ENCODE data around the gene FSHR.

FSHR gene

GRCh38 chr2:49153252-49153651 is 1.1 kb downstream of the FSHR start:
- no peak overlapping the region for H3K27ac Mint-ChIP-seq
- no peaks in the 10 kb centered on the region for H3K4me1 Mint-ChIP-seq (ENCODE audit: low read depth)
- no peak overlapping the region for H3K4me3 Mint-ChIP-seq
- H3K36me3 Mint-ChIP-seq (ENCODE audit: low read depth): no peaks in the 10 kb centered on the region
- intact Hi-C loops (cut with micrococcal nuclease): no loop called here
- H3K27me3 Mint-ChIP-seq: no peaks in the 10 kb centered on the region
- no peaks in the 10 kb centered on the region for H3K9me3 Mint-ChIP-seq

- Mint-ChIP-seq H3K27ac (no peak overlapping the region), H3K36me3 (ENCODE audit: low read depth) (no peaks in the 10 kb centered on the region), H3K9me3 (no peaks in the 10 kb centered on the region), H3K4me1 (ENCODE audit: low read depth) (no peaks in the 10 kb centered on the region), H3K4me3 (no peak overlapping the region), H3K27me3 (no peaks in the 10 kb centered on the region)
- intact Hi-C loops (cut with micrococcal nuclease): no loop called here
Observed at GRCh38 chr2:49152824-49153223, 1.5 kb downstream of the FSHR start.

GRCh38 chr2:49146401-49146800 is 7.9 kb downstream of the FSHR start:
- H3K4me3 Mint-ChIP-seq: no peak overlapping the region
- H3K9me3 Mint-ChIP-seq: no peaks in the 10 kb centered on the region
- H3K4me1 Mint-ChIP-seq (ENCODE audit: low read depth): no peaks in the 10 kb centered on the region
- no peak overlapping the region for H3K27ac Mint-ChIP-seq
- intact Hi-C loops (cut with micrococcal nuclease): no loop called here
- H3K27me3 Mint-ChIP-seq: no peaks in the 10 kb centered on the region
- H3K36me3 Mint-ChIP-seq (ENCODE audit: low read depth): no peaks in the 10 kb centered on the region

DNA sequence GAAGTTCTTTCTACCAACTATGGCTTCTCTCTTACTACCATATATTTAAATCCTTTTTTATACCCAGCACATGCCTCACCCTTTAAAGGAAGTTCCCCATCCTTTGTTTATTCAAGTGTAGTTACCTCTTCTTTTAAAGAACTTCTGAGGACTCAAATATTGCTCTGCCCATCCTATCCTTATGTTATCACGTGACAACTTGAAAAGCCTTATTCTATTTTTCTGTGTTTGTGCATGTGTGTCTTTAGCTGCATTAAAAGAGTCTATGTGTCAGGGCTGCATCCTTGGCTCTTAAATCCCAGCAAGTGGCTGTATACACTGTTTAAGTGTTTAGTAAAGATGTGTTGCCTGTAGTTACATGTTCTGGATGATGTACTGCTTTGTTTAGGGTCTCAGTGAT is 22.5 kb downstream of the FSHR start:
- peaks cover 35% of the 10 kb centered on the region for H3K9me3 Mint-ChIP-seq
- no peaks in the 10 kb centered on the region for H3K36me3 Mint-ChIP-seq (ENCODE audit: low read depth)
- intact Hi-C loops (cut with micrococcal nuclease): no loop called here
- no peaks in the 10 kb centered on the region for H3K27me3 Mint-ChIP-seq
- H3K4me1 Mint-ChIP-seq (ENCODE audit: low read depth): no peaks in the 10 kb centered on the region
- no peak overlapping the region for H3K27ac Mint-ChIP-seq
- no peak overlapping the region for H3K4me3 Mint-ChIP-seq

DNA sequence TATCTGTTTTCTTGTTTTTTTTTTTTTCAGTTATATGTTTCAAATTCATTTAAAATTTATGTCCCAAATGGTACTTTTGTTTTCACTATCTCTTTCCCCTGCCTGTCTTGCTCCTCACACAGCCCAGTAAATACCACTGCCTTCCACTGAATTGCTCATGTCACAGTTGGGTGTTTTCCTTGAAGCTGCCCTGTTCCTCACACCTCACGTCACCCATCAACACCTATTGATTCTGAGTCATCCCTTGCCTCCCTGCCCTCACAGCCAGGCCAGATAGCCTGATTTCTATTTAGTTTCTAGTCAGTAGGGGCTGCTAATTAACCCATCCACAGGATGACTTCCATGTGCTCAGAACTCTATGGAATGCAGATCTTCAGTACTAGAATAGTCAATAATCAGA is 25.3 kb downstream of the FSHR start:
- intact Hi-C loops (cut with micrococcal nuclease): no loop called here
- Mint-ChIP-seq H3K4me3 (no peak overlapping the region), H3K9me3 (peaks cover 41% of the 10 kb centered on the region), H3K4me1 (ENCODE audit: low read depth) (no peaks in the 10 kb centered on the region), H3K27me3 (no peaks in the 10 kb centered on the region), H3K27ac (no peak overlapping the region), H3K36me3 (ENCODE audit: low read depth) (no peaks in the 10 kb centered on the region)

GRCh38 chr2:49123600-49123999 is 30.7 kb downstream of the FSHR start:
- Mint-ChIP-seq H3K4me3 (no peak overlapping the region), H3K9me3 (peaks cover 14% of the 10 kb centered on the region), H3K27me3 (no peaks in the 10 kb centered on the region), H3K27ac (no peak overlapping the region), H3K4me1 (ENCODE audit: low read depth) (no peaks in the 10 kb centered on the region), H3K36me3 (ENCODE audit: low read depth) (no peaks in the 10 kb centered on the region)
- intact Hi-C loops (cut with micrococcal nuclease): no loop called here

DNA sequence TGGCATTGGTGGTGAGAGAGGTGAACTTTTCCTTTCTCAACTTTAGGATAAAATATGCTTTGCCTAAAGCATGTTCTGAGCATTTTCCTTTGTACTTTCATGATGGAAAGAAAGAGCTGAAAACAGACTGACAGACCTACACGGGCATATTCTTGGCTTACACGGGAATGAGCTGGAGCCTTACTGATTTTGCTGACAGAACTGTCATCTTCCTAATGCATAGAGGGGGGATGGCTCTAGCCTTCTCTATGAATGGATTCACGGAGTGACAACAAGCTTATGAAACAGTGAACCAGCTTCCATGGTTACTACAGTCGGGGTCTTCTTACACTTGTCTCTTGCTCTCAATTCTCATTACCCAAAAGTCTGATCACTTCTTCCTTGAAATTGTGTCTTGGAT is 32.2 kb downstream of the FSHR start:
- H3K27me3 Mint-ChIP-seq: no peaks in the 10 kb centered on the region
- intact Hi-C loops (cut with micrococcal nuclease): no loop called here
- no peak overlapping the region for H3K27ac Mint-ChIP-seq
- no peaks in the 10 kb centered on the region for H3K4me1 Mint-ChIP-seq (ENCODE audit: low read depth)
- H3K36me3 Mint-ChIP-seq (ENCODE audit: low read depth): no peaks in the 10 kb centered on the region
- no peak overlapping the region for H3K4me3 Mint-ChIP-seq
- H3K9me3 Mint-ChIP-seq: peaks cover 7% of the 10 kb centered on the region

GRCh38 chr2:49113046-49113445 is 41.3 kb downstream of the FSHR start:
- H3K27me3 Mint-ChIP-seq: no peaks in the 10 kb centered on the region
- H3K4me1 Mint-ChIP-seq (ENCODE audit: low read depth): no peaks in the 10 kb centered on the region
- intact Hi-C loops (cut with micrococcal nuclease): no loop called here
- no peaks in the 10 kb centered on the region for H3K36me3 Mint-ChIP-seq (ENCODE audit: low read depth)
- no peak overlapping the region for H3K27ac Mint-ChIP-seq
- H3K4me3 Mint-ChIP-seq: no peak overlapping the region
- no peaks in the 10 kb centered on the region for H3K9me3 Mint-ChIP-seq

DNA sequence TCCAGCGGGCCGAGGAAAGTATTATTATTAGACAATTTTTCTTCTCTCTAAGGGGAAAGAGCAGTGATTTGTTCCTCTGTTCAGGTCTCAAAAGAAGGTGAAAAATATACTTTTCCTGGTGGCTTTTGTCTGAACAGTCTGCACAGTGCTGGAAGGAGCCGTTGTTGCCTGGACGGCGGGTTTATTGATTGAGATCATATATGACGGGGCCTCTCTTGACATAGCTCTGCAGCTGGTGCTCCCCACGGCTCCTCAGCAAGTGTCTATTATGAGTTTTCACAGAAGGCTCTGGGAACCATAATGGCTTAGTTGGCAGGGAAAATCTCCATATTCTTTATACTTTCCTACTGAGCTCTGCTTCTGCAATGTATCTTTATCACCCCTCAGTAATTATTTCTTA is 42.9 kb downstream of the FSHR start:
- H3K27me3 Mint-ChIP-seq: no peaks in the 10 kb centered on the region
- no peaks in the 10 kb centered on the region for H3K9me3 Mint-ChIP-seq
- no peak overlapping the region for H3K27ac Mint-ChIP-seq
- intact Hi-C loops (cut with micrococcal nuclease): no loop called here
- H3K4me3 Mint-ChIP-seq: no peak overlapping the region
- H3K36me3 Mint-ChIP-seq (ENCODE audit: low read depth): no peaks in the 10 kb centered on the region
- H3K4me1 Mint-ChIP-seq (ENCODE audit: low read depth): no peaks in the 10 kb centered on the region

DNA sequence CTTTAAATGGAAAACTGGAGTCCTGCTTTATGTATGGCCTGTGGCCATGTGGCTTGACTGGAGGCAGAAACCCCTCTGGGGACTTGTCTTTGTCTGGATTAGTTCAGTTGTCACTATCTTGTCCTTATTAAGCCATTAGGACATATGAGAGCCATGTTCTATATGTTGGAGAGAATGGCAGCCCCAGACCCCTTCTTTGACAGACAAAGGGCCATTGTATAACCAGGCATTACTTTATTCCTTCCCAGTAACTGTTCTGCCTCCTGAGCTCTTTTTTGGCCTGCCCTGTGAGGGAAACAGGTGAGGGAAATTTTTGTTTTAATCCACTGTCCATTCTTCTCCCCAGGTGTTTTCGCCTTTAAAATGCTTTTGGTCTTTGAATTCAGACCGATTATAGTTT is 43.3 kb downstream of the FSHR start:
- no peaks in the 10 kb centered on the region for H3K36me3 Mint-ChIP-seq (ENCODE audit: low read depth)
- intact Hi-C loops (cut with micrococcal nuclease): no loop called here
- H3K9me3 Mint-ChIP-seq: no peaks in the 10 kb centered on the region
- no peaks in the 10 kb centered on the region for H3K4me1 Mint-ChIP-seq (ENCODE audit: low read depth)
- no peak overlapping the region for H3K4me3 Mint-ChIP-seq
- no peak overlapping the region for H3K27ac Mint-ChIP-seq
- H3K27me3 Mint-ChIP-seq: no peaks in the 10 kb centered on the region

DNA sequence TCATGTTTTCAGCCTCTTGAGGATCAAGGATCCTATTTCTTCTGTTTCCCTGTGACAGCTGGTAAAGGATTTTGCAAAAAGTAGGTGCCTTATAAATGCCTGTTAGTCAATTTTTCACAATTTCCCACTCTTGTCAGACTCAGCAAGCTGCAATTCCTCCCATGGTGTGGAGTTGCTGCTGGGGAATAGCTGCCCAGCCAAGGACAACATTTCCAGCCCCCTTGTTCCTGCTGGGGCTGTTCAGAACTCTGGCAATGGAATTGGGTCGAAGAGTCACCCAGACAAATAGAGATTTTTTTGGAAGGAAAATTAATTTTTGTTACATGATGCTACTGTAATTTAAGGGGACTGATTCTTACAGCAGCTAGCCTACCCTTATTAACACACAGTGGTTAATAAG is 43.7 kb downstream of the FSHR start:
- Mint-ChIP-seq H3K4me3 (no peak overlapping the region), H3K27me3 (no peaks in the 10 kb centered on the region), H3K27ac (no peak overlapping the region), H3K36me3 (ENCODE audit: low read depth) (no peaks in the 10 kb centered on the region), H3K9me3 (no peaks in the 10 kb centered on the region), H3K4me1 (ENCODE audit: low read depth) (no peaks in the 10 kb centered on the region)
- intact Hi-C loops (cut with micrococcal nuclease): no loop called here

DNA sequence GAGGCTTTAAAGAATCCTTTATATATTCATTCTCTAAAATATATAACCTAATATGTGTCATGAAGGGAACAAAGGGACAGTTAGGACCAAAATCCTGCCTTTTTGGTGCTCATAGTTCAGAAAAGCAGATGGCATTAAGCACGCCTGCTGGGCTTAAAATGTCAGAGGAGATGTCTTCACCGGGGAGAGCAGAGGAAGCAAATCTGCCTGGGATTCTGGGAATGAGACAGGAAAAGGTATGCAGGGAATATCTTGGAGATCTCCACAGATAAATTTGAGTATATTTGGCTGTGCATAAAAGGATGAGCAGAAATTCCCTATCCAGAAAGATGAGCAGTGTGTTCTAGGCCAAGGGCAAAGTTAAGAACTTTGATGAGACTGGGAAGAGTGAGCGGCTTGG is 45.5 kb downstream of the FSHR start:
- H3K9me3 Mint-ChIP-seq: no peaks in the 10 kb centered on the region
- intact Hi-C loops (cut with micrococcal nuclease): no loop called here
- no peaks in the 10 kb centered on the region for H3K27me3 Mint-ChIP-seq
- H3K36me3 Mint-ChIP-seq (ENCODE audit: low read depth): no peaks in the 10 kb centered on the region
- no peaks in the 10 kb centered on the region for H3K4me1 Mint-ChIP-seq (ENCODE audit: low read depth)
- H3K4me3 Mint-ChIP-seq: no peak overlapping the region
- H3K27ac Mint-ChIP-seq: no peak overlapping the region

DNA sequence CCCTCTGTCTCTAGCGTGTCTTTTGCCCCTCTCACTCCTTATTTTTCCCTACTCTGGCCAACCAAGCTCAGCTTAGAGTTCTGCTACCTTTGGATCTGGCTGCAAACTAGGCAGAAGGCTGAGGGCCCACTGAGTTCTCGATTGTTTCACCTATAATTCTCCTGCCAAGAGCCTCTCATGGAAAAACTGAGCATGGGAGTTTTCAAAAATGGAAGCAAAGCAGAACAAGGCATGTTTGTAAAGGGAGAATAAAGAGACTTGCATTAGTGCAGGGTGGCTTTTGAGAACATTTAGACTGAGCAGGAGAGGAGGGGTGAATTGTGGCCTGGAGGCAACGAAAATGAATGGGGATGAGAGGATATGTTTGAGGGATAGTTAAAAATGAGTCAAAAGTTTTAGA is 45.9 kb downstream of the FSHR start:
- no peaks in the 10 kb centered on the region for H3K36me3 Mint-ChIP-seq (ENCODE audit: low read depth)
- no peak overlapping the region for H3K4me3 Mint-ChIP-seq
- intact Hi-C loops (cut with micrococcal nuclease): no loop called here
- no peak overlapping the region for H3K27ac Mint-ChIP-seq
- no peaks in the 10 kb centered on the region for H3K27me3 Mint-ChIP-seq
- H3K9me3 Mint-ChIP-seq: no peaks in the 10 kb centered on the region
- no peaks in the 10 kb centered on the region for H3K4me1 Mint-ChIP-seq (ENCODE audit: low read depth)

- intact Hi-C loops (cut with micrococcal nuclease): no loop called here
Observed at GRCh38 chr2:49105506-49105905, 48.8 kb downstream of the FSHR start.

GRCh38 chr2:49102146-49102545 is 52.2 kb downstream of the FSHR start:
- no peaks in the 10 kb centered on the region for H3K27me3 Mint-ChIP-seq
- peaks cover 14% of the 10 kb centered on the region for H3K9me3 Mint-ChIP-seq
- intact Hi-C loops (cut with micrococcal nuclease): no loop called here
- H3K4me3 Mint-ChIP-seq: no peak overlapping the region
- no peaks in the 10 kb centered on the region for H3K4me1 Mint-ChIP-seq (ENCODE audit: low read depth)
- no peaks in the 10 kb centered on the region for H3K36me3 Mint-ChIP-seq (ENCODE audit: low read depth)
- H3K27ac Mint-ChIP-seq: no peak overlapping the region

More at GRCh38 chr2:49105506-49105905, 48.8 kb downstream of the FSHR start:
- no peaks in the 10 kb centered on the region for H3K4me1 Mint-ChIP-seq (ENCODE audit: low read depth)
- no peaks in the 10 kb centered on the region for H3K36me3 Mint-ChIP-seq (ENCODE audit: low read depth)
- H3K9me3 Mint-ChIP-seq: peaks cover 14% of the 10 kb centered on the region
- H3K4me3 Mint-ChIP-seq: no peak overlapping the region
- H3K27me3 Mint-ChIP-seq: no peaks in the 10 kb centered on the region
- H3K27ac Mint-ChIP-seq: no peak overlapping the region

DNA sequence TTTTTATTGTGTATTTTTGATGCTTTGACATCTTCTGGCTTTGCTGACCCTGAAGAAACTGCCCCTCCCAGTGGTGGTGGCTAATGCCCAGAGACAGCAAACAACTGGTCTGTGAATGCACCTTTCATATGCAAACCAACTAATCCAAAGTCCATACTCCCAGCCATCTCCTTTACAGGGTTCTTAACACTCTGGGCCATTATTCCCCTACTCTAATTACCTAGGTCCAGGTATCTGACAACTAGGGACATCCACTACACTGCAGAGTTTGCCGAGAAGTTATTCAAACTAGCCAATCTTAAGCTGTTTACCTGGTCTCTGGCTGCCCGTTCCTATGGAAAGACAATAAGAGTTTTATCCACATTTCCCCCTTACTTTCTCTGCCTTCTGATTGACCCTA is 73.6 kb downstream of the FSHR start:
- Mint-ChIP-seq H3K27me3 (no peaks in the 10 kb centered on the region), H3K9me3 (peaks cover 44% of the 10 kb centered on the region), H3K4me1 (ENCODE audit: low read depth) (no peaks in the 10 kb centered on the region), H3K4me3 (no peak overlapping the region), H3K27ac (no peak overlapping the region), H3K36me3 (ENCODE audit: low read depth) (no peaks in the 10 kb centered on the region)
- intact Hi-C loops (cut with micrococcal nuclease): no loop called here

Data from dendritic cell treated with granulocyte-macrophage colony-stimulating factor and Interleukin-4, amounts not matched to agents 40 ng/mL and 50 ng/mL, for 4 days (primary cell).